ENCODE results near the gene CFAP69. TPM values are rescaled to one million over a fixed set of nuclear protein-coding genes. Genes with fewer than 3 reads are reported as not detected.

CFAP69 gene
- total and polyA plus RNA-seq, 10 of the 15 experiments (the other 5 are each of a cell fraction or from before 2014, with no cell fraction given), result 0.11 to 3.1 (median 0.48) TPM; not detected in 1

- Histone ChIP-seq H3K9me3 (replicated peaks; ENCODE audit: control insufficient read depth, insufficient read depth, low read length) (no peaks in the 10 kb centered on the region), H3K9ac (ENCODE audit: control insufficient read depth, insufficient read depth, low read length) (no peak within 1 kb of the TSS), H4K20me1 (ENCODE audit: control insufficient read depth, insufficient read depth) (no peaks in the 10 kb centered on the region), H3K79me2 (ENCODE audit: control insufficient read depth, insufficient read depth, low read length) (no peaks in the 10 kb centered on the region), H3K27me3 (replicated peaks in 1 of 2; ENCODE audit: control insufficient read depth in 2 of 2, insufficient read depth in 2 of 2, low read length in 1 of 2) (peaks cover 1 to 17% of the 10 kb centered on the region in 2 experiments), H3K27ac (ENCODE audit: control insufficient read depth, insufficient read depth) (no peak within 1 kb of the TSS), H3K4me2 (ENCODE audit: control insufficient read depth, insufficient read depth) (peak within 1 kb of the TSS; percentile 13; the same call in 1 of the 2 replicates), H3K4me3 (no peak within 1 kb of the TSS), H2AFZ (ENCODE audit: control insufficient read depth, low read depth, low read length) (no peak within 1 kb of the TSS), H3K4me1 (ENCODE audit: control insufficient read depth, insufficient read depth, low read length) (no peaks in the 10 kb centered on the region), H3K36me3 (ENCODE audit: control insufficient read depth in 2 of 2, insufficient read depth in 2 of 2, low read length in 1 of 2) (no peaks in the 10 kb centered on the region)
- in situ Hi-C loops (cut with MboI) (no loop called here), intact Hi-C loops (cut with micrococcal nuclease; ENCODE audit: unreplicated experiment) (loop anchor here (1.0 kb wide), 2 partner anchors 30 to 56 kb away; no protein-coding TSS in a partner anchor)
- no TSS peak for BruUV-seq (replicated peaks)
- ChIA-PET SMC1A (ENCODE audit: uncharacterized antibody, unreplicated experiment) (interaction anchor here (0.6 to 8.5 kb wide), 23 partner anchors 8 to 57 kb away, joined by 3 to 116 read pairs (median 7); partner anchors contain the start of genes CFAP69 and STEAP1), POLR2A (interaction anchor here (0.6 to 7.6 kb wide), 17 partner anchors 9 to 92 kb away, joined by 3 to 92 read pairs (median 5); partner anchors contain the start of gene CFAP69), RAD21 (ENCODE audit: unreplicated experiment) (interaction anchor here (0.7 to 8.1 kb wide), 19 partner anchors 9 to 57 kb away, joined by 3 to 90 read pairs (median 10); partner anchors contain the start of genes CFAP69 and STEAP1), CTCF (interaction anchor here (1.0 to 6.8 kb wide), 15 partner anchors 12 to 216 kb away, joined by 3 to 67 read pairs (median 8); partner anchors contain the start of gene STEAP1)
- ATAC-seq (peak; percentile 91), FAIRE-seq (no peak), DNase-seq (ENCODE audit: low read depth, low spot score) (no peak)
- WGBS (ENCODE audit: insufficient coverage, insufficient replicate concordance, low lambda C conversion rate, missing lambda C conversion rate), result 23% methylated on average over 48 of the region's 73 CpGs
- TF ChIP-seq NRF1 (conservative IDR thresholded peaks at IDR 0.05; ENCODE audit: low read depth, low read length) (no peak), NFYA (IDR thresholded peaks at IDR 0.05; ENCODE audit: borderline replicate concordance, low read depth, low read length) (no peak), NR2F1 (conservative IDR thresholded peaks at IDR 0.05) (peak; percentile 64), GATAD2B (conservative IDR thresholded peaks at IDR 0.05; ENCODE audit: low read depth) (peak; percentile 95), IKZF1 (conservative IDR thresholded peaks at IDR 0.05) (peak; percentile 98), SMC3 (IDR thresholded peaks at IDR 0.05; ENCODE audit: borderline replicate concordance, low read length) (0 out of 2 replicates have a peak, but pooled peaks have one; percentile 19), SMARCA5 (IDR thresholded peaks at IDR 0.05) (peak; percentile 82; the same call in 1 of the 2 replicates), BHLHE40 (IDR thresholded peaks at IDR 0.05; ENCODE audit: borderline replicate concordance in 1 of 2, low read depth in 2 of 2, low read length in 1 of 2) (peak in 1 of 2 experiments; percentile 57; a peak in 1 of 4 replicates), ZBTB33 (IDR thresholded peaks at IDR 0.05) (0 out of 2 replicates have a peak, but pooled peaks have one; percentile 15), FOXM1 (IDR thresholded peaks at IDR 0.05; ENCODE audit: low read depth, low read length) (no peak), RELB (IDR thresholded peaks at IDR 0.05; ENCODE audit: low read depth) (peak; percentile 71; the same call in 1 of the 2 replicates), NKRF (conservative IDR thresholded peaks at IDR 0.05) (peak; percentile 57; the same call in 1 of the 2 replicates)
Measured at GRCh38 chr7:90211391-90212148, 33.4 kb upstream of the CFAP69 start, which contains the start of gene STEAP2. Gene STEAP2 (plus strand): TSS chr7:90211740. CDS start chr7:90225083, 13,343 bp downstream.

All from GM12878 (cell line).